DOHH2 (cell line): ENCODE measurements around the gene RAB31.

Source experiments
- H3F3A ChIP-seq: fragments of 200-600 bp; sonication (generic), shearing (Covaris generic); 2 replicates; pipeline ENCODE4 v1.6.0; 2016; ENCODE audit warnings: antibody characterized with exemption, mild to moderate bottlenecking; ENCODE audit not compliant: control insufficient read depth, insufficient read depth
- H3K27ac ChIP-seq: fragments of 200-600 bp; sonication (generic); 2 replicates; pipeline ENCODE4 v1.5.1; 2014; ENCODE audit warnings: low read depth, mild to moderate bottlenecking, low read length, moderate library complexity
- H3K27me3 ChIP-seq: fragments of 200-600 bp; sonication (generic); 2 replicates; pipeline ENCODE4 v1.6.1; 2014; ENCODE audit warnings: mild to moderate bottlenecking, low read length, mixed read lengths; ENCODE audit not compliant: control insufficient read depth
- H3K36me3 ChIP-seq: fragments of 200-600 bp; sonication (generic); 2 replicates; pipeline ENCODE4 v1.6.1; 2014; ENCODE audit warnings: mild to moderate bottlenecking, low read length, moderate library complexity, mixed read lengths; ENCODE audit not compliant: control insufficient read depth
- H3K4me1 ChIP-seq: fragments of 200-600 bp; sonication (generic); 2 replicates; pipeline ENCODE4 v1.6.1; 2014; ENCODE audit warnings: mild to moderate bottlenecking, low read length, mixed read lengths; ENCODE audit not compliant: control insufficient read depth
- H3K4me2 ChIP-seq: fragments of 200-600 bp; sonication (generic); 2 replicates; pipeline ENCODE4 v1.6.0; 2014; ENCODE audit warnings: mild to moderate bottlenecking, low read length, moderate library complexity
- H3K4me3 ChIP-seq: fragments of 200-600 bp; sonication (generic); 2 replicates; pipeline ENCODE4 v1.5.1; 2014; ENCODE audit warnings: mild to moderate bottlenecking, low read length, mixed read lengths
- H3K79me2 ChIP-seq: fragments of 200-600 bp; sonication (generic); 2 replicates; pipeline ENCODE4 v1.6.1; 2014; ENCODE audit warnings: mild to moderate bottlenecking, low read length, mixed read lengths; ENCODE audit not compliant: control insufficient read depth
- H3K9me2 ChIP-seq: fragments of 200-600 bp; sonication (generic); replicated peaks from 2 replicates; pipeline ENCODE4 v1.6.1; 2014; ENCODE audit warnings: mild to moderate bottlenecking, low read length, mixed read lengths; ENCODE audit not compliant: control insufficient read depth
- H3K9me3 ChIP-seq: fragments of 200-600 bp; sonication (generic); 2 replicates; pipeline ENCODE4 v1.6.1; 2014; ENCODE audit warnings: antibody characterized with exemption, low read length, mixed read lengths; ENCODE audit not compliant: control insufficient read depth, insufficient read depth
- H4K20me1 ChIP-seq: fragments of 200-600 bp; sonication (generic); 2 replicates; pipeline ENCODE4 v1.6.0; 2014; ENCODE audit warnings: low read depth, mild to moderate bottlenecking, antibody characterized with exemption, low read length, moderate library complexity; ENCODE audit not compliant: control insufficient read depth, insufficient read depth
- CTCF ChIP-seq: fragments of 200-600 bp; sonication (generic); IDR thresholded peaks from one replicate; pipeline ENCODE4 v1.5.1; 2014; ENCODE audit warnings: antibody characterized with exemption, mild to moderate bottlenecking, low read depth, low read length; ENCODE audit not compliant: poor library complexity, severe bottlenecking
- EZH2phosphoT487 ChIP-seq: fragments of 200-600 bp; sonication (generic); IDR thresholded peaks from 2 replicates; pipeline ENCODE4 v1.6.1; 2017; ENCODE audit warnings: borderline replicate concordance, mild to moderate bottlenecking, antibody characterized with exemption, low read length, moderate library complexity, mixed read lengths

The RAB31 gene

DNA sequence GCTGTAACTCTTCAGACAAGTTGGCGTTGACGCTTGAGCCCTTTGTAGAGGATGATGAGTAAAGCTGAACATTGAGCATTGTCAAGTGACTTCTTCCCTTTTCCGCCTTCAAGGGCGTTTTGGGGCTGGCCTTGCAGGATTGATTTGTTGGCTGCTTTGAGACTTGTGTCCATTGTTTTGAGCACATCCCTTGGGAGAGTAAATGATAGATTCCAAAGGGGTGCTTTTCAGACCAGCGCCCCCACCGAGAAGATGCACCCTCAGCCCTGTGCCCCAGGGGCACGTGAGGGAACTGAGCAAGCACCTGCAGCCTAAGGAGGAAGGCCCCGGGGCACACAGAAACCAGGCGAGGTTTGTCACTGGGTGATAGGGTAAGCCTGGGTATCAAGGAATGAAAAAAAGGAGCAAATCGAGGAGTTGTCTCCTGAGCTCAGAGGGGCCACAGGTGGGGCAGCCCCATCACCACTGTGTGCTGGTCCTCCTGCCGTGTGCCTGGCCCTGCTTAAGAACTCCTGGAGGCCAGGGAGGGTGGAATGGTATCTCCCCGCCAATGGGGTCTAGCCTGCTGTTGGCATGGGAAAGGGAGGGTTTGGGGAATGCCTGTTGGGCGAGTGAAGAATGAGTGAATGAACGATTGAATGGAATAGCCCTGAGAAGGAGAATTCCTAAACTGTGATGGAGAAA, 64.0 kb downstream of the RAB31 start:
- no peaks in the 10 kb centered on the region for H3F3A ChIP-seq
- no peaks in the 10 kb centered on the region for H3K4me1 ChIP-seq
- no peaks in the 10 kb centered on the region for H3K9me2 ChIP-seq
- no peaks in the 10 kb centered on the region for H3K9me3 ChIP-seq
- H3K27ac ChIP-seq = no peak overlapping the region
- H3K27me3 ChIP-seq = no peaks in the 10 kb centered on the region
- H3K4me3 ChIP-seq = no peak overlapping the region
- no peak overlapping the region for H3K4me2 ChIP-seq
- H3K79me2 ChIP-seq = no peaks in the 10 kb centered on the region
- H3K36me3 ChIP-seq = no peaks in the 10 kb centered on the region
- H4K20me1 ChIP-seq = no peaks in the 10 kb centered on the region
- TF ChIP-seq EZH2phosphoT487 (no peak), CTCF (no peak)

GRCh38 chr18:9772847-9773677, 65.0 kb downstream of the RAB31 start:
- Histone ChIP-seq H3K4me1 (no peaks in the 10 kb centered on the region), H3K79me2 (no peaks in the 10 kb centered on the region), H4K20me1 (no peaks in the 10 kb centered on the region), H3K4me3 (no peak overlapping the region), H3K9me2 (no peaks in the 10 kb centered on the region), H3K4me2 (no peak overlapping the region), H3K27ac (no peak overlapping the region), H3K36me3 (no peaks in the 10 kb centered on the region), H3K27me3 (no peaks in the 10 kb centered on the region), H3F3A (no peaks in the 10 kb centered on the region), H3K9me3 (no peaks in the 10 kb centered on the region)
- no peak for TF ChIP-seq CTCF
- no peak for TF ChIP-seq EZH2phosphoT487

DNA sequence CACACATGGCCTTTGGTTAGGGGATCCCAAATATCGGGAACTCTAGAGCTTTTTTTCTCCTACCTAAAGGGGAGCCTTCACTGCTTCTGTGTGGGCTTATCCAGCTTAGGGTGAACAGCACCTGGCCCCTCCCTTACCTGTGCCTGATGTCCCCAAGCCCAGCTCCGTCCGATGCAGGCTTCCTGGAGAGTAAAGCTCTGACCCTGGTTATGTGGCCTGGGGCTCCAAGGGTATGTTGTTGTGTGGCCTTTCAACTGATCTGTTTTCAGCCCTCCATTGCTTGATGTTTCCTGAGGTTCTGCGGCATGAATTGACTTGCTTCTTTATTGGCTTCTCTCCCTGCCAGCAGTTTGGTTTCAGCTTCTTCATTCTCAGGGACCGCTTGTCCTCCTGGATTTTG, 66.0 kb downstream of the RAB31 start:
- no peak overlapping the region for H3K4me3 ChIP-seq
- no peak overlapping the region for H3K27ac ChIP-seq
- H3K36me3 ChIP-seq = no peaks in the 10 kb centered on the region
- H3K27me3 ChIP-seq = no peaks in the 10 kb centered on the region
- TF ChIP-seq CTCF = no peak
- no peak for TF ChIP-seq EZH2phosphoT487
- no peaks in the 10 kb centered on the region for H4K20me1 ChIP-seq
- no peaks in the 10 kb centered on the region for H3F3A ChIP-seq
- no peaks in the 10 kb centered on the region for H3K4me1 ChIP-seq
- no peak overlapping the region for H3K4me2 ChIP-seq
- H3K9me3 ChIP-seq = no peaks in the 10 kb centered on the region
- no peaks in the 10 kb centered on the region for H3K9me2 ChIP-seq
- H3K79me2 ChIP-seq = no peaks in the 10 kb centered on the region
